ENCODE measurements around the gene CD99. TPM values are rescaled to one million over a fixed set of nuclear protein-coding genes. Genes with fewer than 3 reads are reported as not detected.
"Not testable (repeated sequence)": the region's sequence is repeated elsewhere in the genome, so short reads cannot be mapped to it uniquely, and the experiment has no call there.

The CD99 gene
- total RNA-seq, 2 donors from 2014 or later: 234 to 282 TPM

- Histone ChIP-seq H3K27ac (no peak overlapping the region), H3K36me3 (peaks cover 41% of the 10 kb centered on the region), H3K9me3 (no peaks in the 10 kb centered on the region), H3K4me3 (no peak overlapping the region), H3K4me1 (no peaks in the 10 kb centered on the region), H3K27me3 (no peaks in the 10 kb centered on the region)
- TF ChIP-seq CTCF (IDR thresholded peaks at IDR 0.05): no peak
- no peak for DNase-seq (ENCODE audit: low spot score)
Observed at GRCh38 chrX:2740672-2741071, 49.6 kb downstream of the CD99 start.

- TF ChIP-seq CTCF (IDR thresholded peaks at IDR 0.05): no peak
- no peak for DNase-seq (ENCODE audit: low spot score)
- no peak overlapping the region for H3K27ac ChIP-seq
- no peak overlapping the region for H3K4me3 ChIP-seq
- no peaks in the 10 kb centered on the region for H3K27me3 ChIP-seq
- H3K36me3 ChIP-seq: peaks cover 37% of the 10 kb centered on the region
- H3K4me1 ChIP-seq: no peaks in the 10 kb centered on the region
- H3K9me3 ChIP-seq: no peaks in the 10 kb centered on the region
Observed at GRCh38 chrX:2741386-2741785, 50.3 kb downstream of the CD99 start.

GRCh38 chrX:2746250-2746649 is 55.2 kb downstream of the CD99 start:
- H3K9me3 ChIP-seq; H3K4me3 ChIP-seq; DNase-seq (ENCODE audit: low spot score); H3K27ac ChIP-seq; H3K4me1 ChIP-seq; H3K27me3 ChIP-seq: not testable (repeated sequence)
- H3K36me3 ChIP-seq: peaks cover 10% of the 10 kb centered on the region

- TF ChIP-seq CTCF (IDR thresholded peaks at IDR 0.05): no peak
- H3K4me3 ChIP-seq: no peak overlapping the region
- no peaks in the 10 kb centered on the region for H3K4me1 ChIP-seq
- DNase-seq (ENCODE audit: low spot score): no peak
- no peaks in the 10 kb centered on the region for H3K9me3 ChIP-seq
- H3K27ac ChIP-seq: no peak overlapping the region
- no peaks in the 10 kb centered on the region for H3K36me3 ChIP-seq
- no peaks in the 10 kb centered on the region for H3K27me3 ChIP-seq
Observed at GRCh38 chrX:2748171-2748814, 57.2 kb downstream of the CD99 start.

- no peak for TF ChIP-seq CTCF (IDR thresholded peaks at IDR 0.05)
- Histone ChIP-seq H3K27me3 (no peaks in the 10 kb centered on the region), H3K4me1 (no peaks in the 10 kb centered on the region), H3K4me3 (no peak overlapping the region), H3K36me3 (no peaks in the 10 kb centered on the region), H3K27ac (no peak overlapping the region), H3K9me3 (no peaks in the 10 kb centered on the region)
- DNase-seq (ENCODE audit: low spot score): no peak
Observed at GRCh38 chrX:2748815-2749188, 57.7 kb downstream of the CD99 start.

GRCh38 chrX:2751291-2751690 is 60.2 kb downstream of the CD99 start:
- Histone ChIP-seq H3K27ac (no peak overlapping the region), H3K36me3 (no peaks in the 10 kb centered on the region), H3K27me3 (no peaks in the 10 kb centered on the region), H3K4me1 (no peaks in the 10 kb centered on the region), H3K9me3 (no peaks in the 10 kb centered on the region), H3K4me3 (no peak overlapping the region)
- no peak for TF ChIP-seq CTCF (IDR thresholded peaks at IDR 0.05)
- no peak for DNase-seq (ENCODE audit: low spot score)

GRCh38 chrX:2751874-2752300 is 60.8 kb downstream of the CD99 start, which contains the start of gene XG:
Gene XG (plus strand): TSS chrX:2752040. CDS start chrX:2752275, 235 bp downstream.
- not testable (repeated sequence) for H3K4me3 ChIP-seq; H3K27ac ChIP-seq; H3K4me1 ChIP-seq; H3K9me3 ChIP-seq; H3K27me3 ChIP-seq; DNase-seq (ENCODE audit: low spot score); H3K36me3 ChIP-seq

GRCh38 chrX:2752441-2752840 is 61.3 kb downstream of the CD99 start:
- not testable (repeated sequence) for H3K4me3 ChIP-seq

GRCh38 chrX:2755163-2755715 is 64.1 kb downstream of the CD99 start:
- H3K36me3 ChIP-seq, H3K9me3 ChIP-seq, H3K27me3 ChIP-seq: not testable (repeated sequence)

More at GRCh38 chrX:2752441-2752840, 61.3 kb downstream of the CD99 start:
- H3K27ac ChIP-seq; H3K36me3 ChIP-seq; DNase-seq (ENCODE audit: low spot score); H3K9me3 ChIP-seq; H3K27me3 ChIP-seq; H3K4me1 ChIP-seq: not testable (repeated sequence)

More at GRCh38 chrX:2755163-2755715, 64.1 kb downstream of the CD99 start:
- DNase-seq (ENCODE audit: low spot score); H3K4me3 ChIP-seq; H3K27ac ChIP-seq; H3K4me1 ChIP-seq: not testable (repeated sequence)
